T47D (cell line): ENCODE measurements around the gene IGFBP5.

Experiments used
- DNase-seq, 2 experiments: peaks; one replicate each; pipeline versions ENCODE4 v3.0.0 to v3.0.0-alpha.2; 2011 to 2012; ENCODE audit warnings: low read depth in 1 of 2, low spot score in 1 of 2
- JUND ChIP-seq: IDR thresholded peaks from 2 replicates; pipeline ENCODE4 v1.6.1; 2012; ENCODE audit warnings: low read depth
- in situ Hi-C: cut with HindIII; loops from 2 replicates; pipeline ENCODE4 v1.10.0; 2016; ENCODE audit warnings: low sequenced_read_pairs, low pct_unique_long_range_greater_than_20kb

The IGFBP5 gene

DNA sequence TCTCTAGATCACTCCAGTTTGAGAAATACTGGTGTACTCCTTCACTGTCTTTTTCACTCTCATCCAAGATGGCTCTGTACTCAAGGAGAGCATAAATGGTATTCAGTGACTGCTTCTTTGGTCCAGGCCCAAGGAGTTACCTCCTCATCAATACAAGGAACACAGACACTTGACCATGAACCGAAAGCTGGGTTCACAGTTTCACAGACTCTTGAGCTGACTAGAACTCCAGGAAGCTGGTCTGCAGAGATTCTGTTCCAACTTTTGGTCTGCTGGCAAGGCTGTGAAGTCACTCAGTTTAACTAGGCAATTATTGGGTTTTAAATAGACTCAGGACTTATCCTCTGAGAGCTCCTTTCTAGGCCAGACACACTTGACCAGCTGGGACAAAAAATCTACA lies 7.4 kb upstream of the IGFBP5 start:
- no peak for DNase-seq
- in situ Hi-C loops: no loop called here
- no peak for TF ChIP-seq JUND

DNA sequence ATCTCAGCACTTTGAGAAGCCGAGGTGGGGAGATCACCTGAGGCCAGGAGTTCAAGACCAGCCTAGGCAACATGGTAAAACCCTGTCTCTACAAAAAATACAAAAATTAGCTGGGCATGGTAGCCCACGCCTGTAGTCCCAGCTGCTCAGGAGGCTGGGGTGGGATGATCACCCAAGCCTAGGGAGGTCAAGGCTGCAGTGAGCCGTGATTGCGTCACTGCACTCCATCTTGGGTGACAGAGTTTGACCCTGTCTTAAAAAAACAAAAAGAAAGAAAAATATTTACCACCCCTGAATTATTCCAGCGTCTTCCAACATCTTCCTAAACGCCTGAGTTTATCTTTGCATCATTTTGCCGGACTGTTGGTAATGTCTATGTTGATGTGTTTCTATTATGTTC lies 6.2 kb upstream of the IGFBP5 start:
- TF ChIP-seq JUND: no peak
- in situ Hi-C loops: no loop called here
- no peak for DNase-seq

- in situ Hi-C loops: no loop called here
- DNase-seq: no peak
Observed at GRCh38 chr2:216700781-216701180, 5.4 kb upstream of the IGFBP5 start.

DNA sequence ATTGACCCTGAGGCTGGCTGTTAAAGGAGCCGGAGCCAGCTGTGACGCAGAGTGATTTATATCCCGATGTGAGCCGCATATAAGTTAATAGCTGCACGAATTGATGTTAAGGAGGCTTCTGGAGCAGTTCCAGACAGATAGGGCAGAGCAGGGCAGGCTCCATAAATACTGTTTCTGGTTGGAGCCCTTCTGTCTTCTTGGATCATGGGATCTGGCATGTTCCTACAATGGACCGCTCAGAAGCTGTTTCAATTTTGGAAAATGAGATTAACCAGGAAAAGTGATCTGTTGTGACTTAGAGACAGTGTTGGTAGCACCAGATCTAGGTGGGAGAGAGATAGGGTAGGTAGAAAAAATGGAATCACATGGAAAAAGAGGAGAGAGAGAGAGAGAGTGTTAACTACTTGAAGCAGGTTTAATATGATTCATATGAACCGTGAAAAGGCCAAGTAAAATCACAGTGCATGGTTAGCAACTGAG lies 4.8 kb upstream of the IGFBP5 start:
- DNase-seq: no peak
- TF ChIP-seq JUND: no peak
- in situ Hi-C loops: no loop called here

More at GRCh38 chr2:216700781-216701180, 5.4 kb upstream of the IGFBP5 start:
- TF ChIP-seq JUND: no peak

- no peak for TF ChIP-seq JUND
- peak in 1 of 2 experiments; percentile 75 for DNase-seq
- in situ Hi-C loops: no loop called here
Observed at GRCh38 chr2:216698895-216699294, 3.5 kb upstream of the IGFBP5 start.

DNA sequence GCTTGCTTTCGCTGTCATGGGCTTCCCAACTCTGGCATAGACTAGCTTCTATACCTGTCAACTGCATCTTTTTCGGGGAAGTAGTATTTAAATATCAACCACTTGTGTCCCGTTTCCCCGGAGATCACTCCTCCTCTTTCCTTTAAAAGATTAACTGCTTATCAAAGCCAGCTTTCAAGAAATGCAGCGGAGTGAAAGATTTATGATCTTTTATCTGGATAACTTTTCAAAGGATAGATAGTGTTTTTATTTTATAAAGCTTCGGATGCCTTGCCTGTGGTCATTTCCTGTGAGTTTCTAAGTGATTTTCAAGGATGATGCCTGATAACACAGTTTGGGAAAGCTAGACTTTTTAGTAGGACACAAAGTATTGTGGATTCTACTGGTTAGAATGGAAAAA lies 2.9 kb upstream of the IGFBP5 start:
- no peak for DNase-seq
- in situ Hi-C loops: no loop called here

DNA sequence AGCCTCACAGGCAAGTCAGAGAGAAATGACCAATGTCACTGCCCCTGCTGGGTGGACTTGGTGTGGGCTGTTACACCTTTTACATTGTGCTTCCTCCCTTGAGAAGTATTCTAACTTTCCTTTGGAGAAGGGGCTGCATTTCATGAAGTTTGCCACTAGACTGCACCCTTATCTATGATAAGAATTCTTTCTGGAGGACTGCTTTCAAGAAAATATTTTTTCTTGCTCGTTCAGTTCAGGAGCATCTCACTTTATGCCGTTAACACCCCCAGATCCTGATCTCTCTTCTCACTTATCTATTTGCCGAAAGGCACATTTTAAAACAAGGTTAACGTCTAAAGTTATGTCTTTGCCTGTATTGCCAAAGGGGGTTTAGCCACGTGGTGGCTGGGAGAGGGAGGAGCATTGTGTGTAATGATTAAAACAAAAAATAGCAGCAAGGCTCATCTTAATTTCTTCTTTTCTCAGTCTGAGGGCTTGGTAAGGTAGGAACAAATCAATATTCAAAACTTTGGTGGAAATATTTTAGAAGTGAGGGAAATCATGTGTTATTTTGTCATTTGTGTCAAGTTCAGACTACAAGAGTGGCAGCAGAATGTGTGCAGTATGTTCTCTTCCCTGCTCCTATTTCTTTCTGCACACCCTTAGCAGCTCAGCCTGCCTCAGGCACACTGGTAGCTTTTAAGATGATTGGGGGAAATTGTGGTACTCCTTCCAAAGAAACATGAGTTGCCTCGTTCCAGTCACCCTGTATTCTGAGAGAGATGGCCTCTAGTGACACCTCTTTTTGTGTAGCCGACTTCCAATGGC lies 1.6 kb upstream of the IGFBP5 start:
- in situ Hi-C loops: no loop called here
- TF ChIP-seq JUND: no peak
- DNase-seq: no peak

More for the DNA sequence above, 2.9 kb upstream of the IGFBP5 start:
- TF ChIP-seq JUND: no peak

DNA sequence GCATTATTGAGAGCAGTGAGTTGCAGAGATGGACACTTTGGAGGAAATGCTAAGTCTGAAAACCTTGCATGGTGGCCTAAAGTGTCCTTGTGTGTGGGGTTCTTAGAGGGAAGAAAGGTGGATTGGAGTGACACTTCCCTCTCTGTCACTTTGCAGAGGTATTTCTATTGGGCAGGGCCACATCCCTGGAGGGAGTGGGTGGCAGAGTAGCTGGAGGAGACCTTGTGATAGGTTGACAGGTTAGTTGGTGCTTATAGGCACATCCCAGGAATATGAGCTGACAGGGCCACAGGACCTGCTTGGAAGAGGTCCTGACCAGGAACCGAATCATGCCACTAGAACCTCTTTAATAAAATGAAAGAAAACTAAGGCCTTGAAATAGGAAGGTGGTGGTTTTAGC lies 972 bp upstream of the IGFBP5 start:
- no peak for TF ChIP-seq JUND
- DNase-seq: peak in 1 of 2 experiments; percentile 84
- in situ Hi-C loops: no loop called here

DNA sequence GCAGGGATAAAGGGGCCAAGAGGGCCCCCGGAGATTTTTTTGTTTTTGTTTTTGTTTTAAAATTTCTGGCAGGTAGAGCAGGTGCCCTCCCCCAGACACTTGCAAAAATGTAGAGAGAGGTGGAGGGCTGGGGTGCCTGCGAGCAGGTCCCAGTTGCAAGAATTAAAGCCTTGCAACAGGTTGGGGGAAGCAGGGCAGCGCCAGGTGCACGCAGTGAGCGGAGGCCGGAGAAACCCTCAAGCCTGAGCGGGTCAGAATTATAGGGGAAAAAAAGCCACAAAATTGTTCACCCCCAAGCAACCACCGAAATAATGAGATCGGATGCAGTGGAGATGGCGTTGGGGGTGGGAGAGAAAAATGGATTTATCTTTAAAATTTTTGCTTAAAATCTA lies 527 bp downstream of the IGFBP5 start:
- no peak for TF ChIP-seq JUND
- no peak for DNase-seq
- in situ Hi-C loops: no loop called here

DNA sequence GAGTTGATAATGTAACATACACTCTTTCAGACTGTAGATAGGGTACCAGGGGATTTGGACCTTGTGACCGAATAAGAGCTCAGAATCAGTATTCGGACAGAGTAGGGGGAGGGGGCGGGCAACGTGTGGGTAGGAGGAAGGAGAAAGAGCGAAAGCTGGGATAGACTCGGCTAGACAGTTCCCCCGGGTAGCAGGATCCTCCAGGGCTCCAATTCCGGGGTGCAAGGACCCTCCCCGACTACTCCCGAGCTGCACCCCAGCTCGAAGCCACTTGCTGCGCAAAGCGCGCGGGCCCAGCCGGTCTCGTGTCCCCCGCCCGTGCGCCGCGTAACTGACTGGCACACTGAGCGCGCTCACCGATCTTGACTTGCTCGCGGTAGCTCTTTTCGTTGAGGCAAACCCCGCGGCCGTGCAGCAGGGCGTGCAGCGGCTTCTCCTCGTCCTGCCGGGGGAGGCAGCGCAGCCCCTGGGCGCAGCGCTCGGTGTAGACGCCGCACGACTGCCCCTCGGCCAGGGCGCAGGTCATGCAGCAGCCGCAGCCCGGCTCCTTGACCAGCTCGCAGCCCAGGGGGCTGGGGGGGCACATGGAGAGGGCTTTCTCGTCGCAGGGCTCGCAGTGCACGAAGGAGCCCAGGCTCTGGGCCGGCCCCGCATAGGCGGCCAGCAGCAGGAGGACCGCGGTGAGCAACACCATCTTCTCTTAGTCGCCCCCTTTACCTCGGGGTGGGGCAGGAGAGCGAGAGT lies 1.1 kb downstream of the IGFBP5 start:
- in situ Hi-C loops: no loop called here
- no peak for DNase-seq
- no peak for TF ChIP-seq JUND

DNA sequence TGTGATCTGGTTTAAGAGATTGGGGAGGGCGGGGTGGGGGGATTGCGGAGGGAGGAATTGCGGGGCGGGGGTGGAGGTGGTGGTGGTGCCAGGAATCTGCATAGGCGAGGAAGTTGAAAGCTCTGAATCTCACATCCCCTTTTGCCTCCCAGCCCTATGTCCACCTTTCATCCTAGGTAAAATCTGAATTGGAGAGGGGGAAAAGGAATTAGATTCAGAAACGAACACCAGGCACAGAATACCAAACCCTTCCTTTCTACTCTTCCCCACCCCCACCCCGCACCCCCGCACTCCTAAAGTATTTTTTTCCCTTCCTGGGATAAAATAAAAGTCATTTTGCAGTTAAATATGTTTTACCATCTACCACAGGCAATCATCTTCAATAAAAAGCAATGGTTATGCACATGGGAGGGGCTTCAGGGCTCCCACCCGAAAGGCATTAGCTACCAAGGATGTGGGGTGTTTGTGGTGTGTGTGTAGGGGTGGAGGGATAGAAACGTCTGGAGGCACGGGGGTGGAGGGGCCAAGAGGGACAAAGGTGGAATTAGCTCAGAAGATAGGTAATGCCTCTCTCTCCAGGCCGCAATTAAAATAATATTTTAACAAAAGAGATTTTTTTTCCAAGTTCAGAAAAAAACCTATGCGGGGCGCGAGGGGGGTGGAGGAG lies 1.8 kb downstream of the IGFBP5 start:
- no peak for TF ChIP-seq JUND
- in situ Hi-C loops: no loop called here
- no peak for DNase-seq

- no peak for TF ChIP-seq JUND
- in situ Hi-C loops: no loop called here
- DNase-seq: peak; percentile 68 to 91
Observed at GRCh38 chr2:216692636-216693413, 2.5 kb downstream of the IGFBP5 start.
